ENCODE measurements around the gene KCNIP1.

KCNIP1 gene

DNA sequence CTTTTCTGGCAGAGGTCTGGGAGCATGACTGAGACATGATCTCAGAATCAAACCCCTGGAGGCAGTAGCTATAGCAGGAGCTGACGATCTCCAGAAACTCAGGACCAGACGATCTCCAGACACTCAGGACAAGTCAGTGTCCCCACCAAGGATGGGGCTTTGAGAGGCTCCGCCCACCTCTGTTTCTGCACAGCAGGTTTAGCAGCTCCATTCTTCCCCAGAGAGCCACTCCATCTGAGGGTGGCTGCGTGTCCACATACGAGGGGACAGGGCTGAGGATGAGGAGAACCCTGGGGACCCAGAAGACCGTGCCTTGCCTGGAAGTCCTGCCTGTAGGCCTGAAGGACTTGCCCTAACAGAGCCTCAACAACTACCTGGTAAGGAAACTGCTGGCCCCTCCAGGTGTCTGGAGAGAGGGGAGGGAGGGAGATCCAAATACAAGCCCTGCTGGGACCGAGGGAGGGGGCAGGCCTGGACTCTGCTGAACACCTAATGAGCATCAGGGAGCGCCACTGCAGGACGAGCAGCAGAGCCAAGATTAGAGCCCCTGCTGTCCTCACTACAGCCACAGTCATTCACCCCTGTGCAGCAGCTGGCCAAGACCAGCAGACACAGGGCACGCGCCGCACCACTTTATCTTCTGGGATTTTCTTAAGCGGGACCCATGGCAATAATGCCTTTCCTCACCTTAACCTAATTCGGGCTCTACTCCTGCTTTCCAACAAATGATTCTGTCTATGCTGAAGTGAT lies 279.9 kb downstream of the KCNIP1 start, which contains the start of gene GABRP:
Gene GABRP, plus strand, starts transcription at position 228 of the 750 bp plus-strand sequence. CDS start 4,891 bp downstream, outside the sequence.
- DNase-seq (ENCODE audit: low read depth): no peak

GRCh38 chr5:170785416-170785815 lies 281.6 kb downstream of the KCNIP1 start:
- no peak for DNase-seq (ENCODE audit: low read depth)

All from activated T-helper 1 cell treated with Interleukin-2 at 50 U/mL for 16 hours (primary cell).